ENCODE data around the gene EIF4E1B. TPM values are rescaled to one million over a fixed set of nuclear protein-coding genes. Genes with fewer than 3 reads are reported as not detected.

Gene EIF4E1B
- total RNA-seq, 1 donor from 2014 or later: not detected

- no peaks in the 10 kb centered on the region for H3K36me3 ChIP-seq (ENCODE audit: control insufficient read depth in 3 of 3, insufficient read depth in 3 of 3, low read length in 3 of 3)
- no peak overlapping the region for H3K27ac ChIP-seq (ENCODE audit: low read depth, low read length)
- no peaks in the 10 kb centered on the region for H3K9me3 ChIP-seq (ENCODE audit: control insufficient read depth in 3 of 3, low read length in 3 of 3)
- H3K9ac ChIP-seq (ENCODE audit: low read depth in 1 of 3, low read length in 3 of 3): no peak overlapping the region
- H3K27me3 ChIP-seq (ENCODE audit: control insufficient read depth in 3 of 3, insufficient read depth in 3 of 3, low read length in 3 of 3): peaks cover 10 to 30% (median 12%) of the 10 kb centered on the region in 3 donors
- no peak overlapping the region for H3K4me3 ChIP-seq (ENCODE audit: low read length in 3 of 3)
- peaks cover 7 to 19% (median 9%) of the 10 kb centered on the region in 3 donors for H3K4me1 ChIP-seq (ENCODE audit: control insufficient read depth in 3 of 3, insufficient read depth in 3 of 3, low read length in 3 of 3)
Observed at GRCh38 chr5:176679365-176680225, 49.1 kb downstream of the EIF4E1B start.

GRCh38 chr5:176680226-176680563 lies 49.7 kb downstream of the EIF4E1B start:
- H3K27ac ChIP-seq (ENCODE audit: low read depth, low read length): no peak overlapping the region
- peaks cover 10 to 34% (median 12%) of the 10 kb centered on the region in 3 donors for H3K27me3 ChIP-seq (ENCODE audit: control insufficient read depth in 3 of 3, insufficient read depth in 3 of 3, low read length in 3 of 3)
- no peak overlapping the region for H3K9ac ChIP-seq (ENCODE audit: low read depth in 1 of 3, low read length in 3 of 3)
- H3K4me3 ChIP-seq (ENCODE audit: low read length in 3 of 3): no peak overlapping the region
- no peaks in the 10 kb centered on the region for H3K36me3 ChIP-seq (ENCODE audit: control insufficient read depth in 3 of 3, insufficient read depth in 3 of 3, low read length in 3 of 3)
- peaks cover 7 to 19% (median 9%) of the 10 kb centered on the region in 3 donors for H3K4me1 ChIP-seq (ENCODE audit: control insufficient read depth in 3 of 3, insufficient read depth in 3 of 3, low read length in 3 of 3)
- no peaks in the 10 kb centered on the region for H3K9me3 ChIP-seq (ENCODE audit: control insufficient read depth in 3 of 3, low read length in 3 of 3)

- H3K36me3 ChIP-seq (ENCODE audit: control insufficient read depth in 3 of 3, insufficient read depth in 3 of 3, low read length in 3 of 3): no peaks in the 10 kb centered on the region
- H3K27ac ChIP-seq (ENCODE audit: low read depth, low read length): no peak overlapping the region
- no peak overlapping the region for H3K9ac ChIP-seq (ENCODE audit: low read depth in 1 of 3, low read length in 3 of 3)
- no peak overlapping the region for H3K4me3 ChIP-seq (ENCODE audit: low read length in 3 of 3)
- H3K27me3 ChIP-seq (ENCODE audit: control insufficient read depth in 3 of 3, insufficient read depth in 3 of 3, low read length in 3 of 3): peaks cover 10 to 34% (median 12%) of the 10 kb centered on the region in 3 donors
- peaks cover 7 to 8% (median 7%) of the 10 kb centered on the region in 3 donors for H3K4me1 ChIP-seq (ENCODE audit: control insufficient read depth in 3 of 3, insufficient read depth in 3 of 3, low read length in 3 of 3)
- H3K9me3 ChIP-seq (ENCODE audit: control insufficient read depth in 3 of 3, low read length in 3 of 3): no peaks in the 10 kb centered on the region
Observed at GRCh38 chr5:176682016-176682531, 51.6 kb downstream of the EIF4E1B start.

GRCh38 chr5:176685010-176685409 lies 54.5 kb downstream of the EIF4E1B start:
- Histone ChIP-seq H3K36me3 (ENCODE audit: control insufficient read depth in 3 of 3, insufficient read depth in 3 of 3, low read length in 3 of 3) (no peaks in the 10 kb centered on the region), H3K4me3 (ENCODE audit: low read length in 3 of 3) (no peak overlapping the region), H3K4me1 (ENCODE audit: control insufficient read depth in 3 of 3, insufficient read depth in 3 of 3, low read length in 3 of 3) (no peaks in the 10 kb centered on the region), H3K9ac (ENCODE audit: low read depth in 1 of 3, low read length in 3 of 3) (no peak overlapping the region), H3K9me3 (ENCODE audit: control insufficient read depth in 3 of 3, low read length in 3 of 3) (no peaks in the 10 kb centered on the region), H3K27ac (ENCODE audit: low read depth, low read length) (no peak overlapping the region), H3K27me3 (ENCODE audit: control insufficient read depth in 3 of 3, insufficient read depth in 3 of 3, low read length in 3 of 3) (peaks cover 9 to 25% (median 12%) of the 10 kb centered on the region in 3 donors)

- H3K4me3 ChIP-seq (ENCODE audit: low read length in 3 of 3): no peak overlapping the region
- H3K4me1 ChIP-seq (ENCODE audit: control insufficient read depth in 3 of 3, insufficient read depth in 3 of 3, low read length in 3 of 3): no peaks in the 10 kb centered on the region
- H3K36me3 ChIP-seq (ENCODE audit: control insufficient read depth in 3 of 3, insufficient read depth in 3 of 3, low read length in 3 of 3): no peaks in the 10 kb centered on the region
- H3K9me3 ChIP-seq (ENCODE audit: control insufficient read depth in 3 of 3, low read length in 3 of 3): peaks cover 0 to 2% (median 0%) of the 10 kb centered on the region in 3 donors
- H3K9ac ChIP-seq (ENCODE audit: low read depth in 1 of 3, low read length in 3 of 3): no peak overlapping the region
- H3K27me3 ChIP-seq (ENCODE audit: control insufficient read depth in 3 of 3, insufficient read depth in 3 of 3, low read length in 3 of 3): peaks cover 10 to 25% (median 20%) of the 10 kb centered on the region in 3 donors
- H3K27ac ChIP-seq (ENCODE audit: low read depth, low read length): no peak overlapping the region
Observed at GRCh38 chr5:176687247-176687646, 56.8 kb downstream of the EIF4E1B start.

GRCh38 chr5:176687881-176688280 lies 57.4 kb downstream of the EIF4E1B start:
- Histone ChIP-seq H3K27me3 (ENCODE audit: control insufficient read depth in 3 of 3, insufficient read depth in 3 of 3, low read length in 3 of 3) (peaks cover 6 to 29% (median 17%) of the 10 kb centered on the region in 3 donors), H3K36me3 (ENCODE audit: control insufficient read depth in 3 of 3, insufficient read depth in 3 of 3, low read length in 3 of 3) (no peaks in the 10 kb centered on the region), H3K27ac (ENCODE audit: low read depth, low read length) (no peak overlapping the region), H3K4me1 (ENCODE audit: control insufficient read depth in 3 of 3, insufficient read depth in 3 of 3, low read length in 3 of 3) (peaks cover 0 to under 1% (median 0%) of the 10 kb centered on the region in 3 donors), H3K4me3 (ENCODE audit: low read length in 3 of 3) (no peak overlapping the region), H3K9me3 (ENCODE audit: control insufficient read depth in 3 of 3, low read length in 3 of 3) (peaks cover 0 to 2% (median 0%) of the 10 kb centered on the region in 3 donors), H3K9ac (ENCODE audit: low read depth in 1 of 3, low read length in 3 of 3) (no peak overlapping the region)

GRCh38 chr5:176690911-176691310 lies 60.4 kb downstream of the EIF4E1B start:
- Histone ChIP-seq H3K9me3 (ENCODE audit: control insufficient read depth in 3 of 3, low read length in 3 of 3) (peaks cover 0 to 2% (median 0%) of the 10 kb centered on the region in 3 donors), H3K9ac (ENCODE audit: low read depth in 1 of 3, low read length in 3 of 3) (no peak overlapping the region), H3K27me3 (ENCODE audit: control insufficient read depth in 3 of 3, insufficient read depth in 3 of 3, low read length in 3 of 3) (peaks cover 21 to 53% (median 36%) of the 10 kb centered on the region in 3 donors), H3K4me1 (ENCODE audit: control insufficient read depth in 3 of 3, insufficient read depth in 3 of 3, low read length in 3 of 3) (peaks cover 4 to 6% (median 6%) of the 10 kb centered on the region in 3 donors), H3K27ac (ENCODE audit: low read depth, low read length) (no peak overlapping the region), H3K4me3 (ENCODE audit: low read length in 3 of 3) (no peak overlapping the region), H3K36me3 (ENCODE audit: control insufficient read depth in 3 of 3, insufficient read depth in 3 of 3, low read length in 3 of 3) (no peaks in the 10 kb centered on the region)

GRCh38 chr5:176691524-176691923 lies 61.0 kb downstream of the EIF4E1B start:
- H3K27me3 ChIP-seq (ENCODE audit: control insufficient read depth in 3 of 3, insufficient read depth in 3 of 3, low read length in 3 of 3): peaks cover 24 to 60% (median 42%) of the 10 kb centered on the region in 3 donors
- H3K36me3 ChIP-seq (ENCODE audit: control insufficient read depth in 3 of 3, insufficient read depth in 3 of 3, low read length in 3 of 3): no peaks in the 10 kb centered on the region
- no peak overlapping the region for H3K4me3 ChIP-seq (ENCODE audit: low read length in 3 of 3)
- H3K4me1 ChIP-seq (ENCODE audit: control insufficient read depth in 3 of 3, insufficient read depth in 3 of 3, low read length in 3 of 3): peaks cover 4 to 6% (median 6%) of the 10 kb centered on the region in 3 donors
- no peak overlapping the region for H3K27ac ChIP-seq (ENCODE audit: low read depth, low read length)
- H3K9ac ChIP-seq (ENCODE audit: low read depth in 1 of 3, low read length in 3 of 3): no peak overlapping the region
- H3K9me3 ChIP-seq (ENCODE audit: control insufficient read depth in 3 of 3, low read length in 3 of 3): peaks cover 0 to 2% (median 0%) of the 10 kb centered on the region in 3 donors

- no peaks in the 10 kb centered on the region for H3K36me3 ChIP-seq (ENCODE audit: control insufficient read depth in 3 of 3, insufficient read depth in 3 of 3, low read length in 3 of 3)
- H3K9me3 ChIP-seq (ENCODE audit: control insufficient read depth in 3 of 3, low read length in 3 of 3): peaks cover 0 to 2% (median 0%) of the 10 kb centered on the region in 3 donors
- H3K9ac ChIP-seq (ENCODE audit: low read depth in 1 of 3, low read length in 3 of 3): no peak overlapping the region
- peaks cover 4 to 6% (median 6%) of the 10 kb centered on the region in 3 donors for H3K4me1 ChIP-seq (ENCODE audit: control insufficient read depth in 3 of 3, insufficient read depth in 3 of 3, low read length in 3 of 3)
- peaks cover 24 to 68% (median 50%) of the 10 kb centered on the region in 3 donors for H3K27me3 ChIP-seq (ENCODE audit: control insufficient read depth in 3 of 3, insufficient read depth in 3 of 3, low read length in 3 of 3)
- no peak overlapping the region for H3K27ac ChIP-seq (ENCODE audit: low read depth, low read length)
- H3K4me3 ChIP-seq (ENCODE audit: low read length in 3 of 3): no peak overlapping the region
Observed at GRCh38 chr5:176692326-176692725, 61.9 kb downstream of the EIF4E1B start.
